Sigmoid colon (tissue), 4 donors: Measurements from ENCODE around the gene MMP2.

Experiments used
- CTCF ChIP-seq, 4 experiments: fragments of 450-650 bp in 3 of 4; fragments of 200-600 bp in 1 of 4; IDR thresholded peaks; one replicate each; pipeline ENCODE4 v1.5.1; 2016 to 2019; ENCODE audit warnings: antibody characterized with exemption in 4 of 4, mild to moderate bottlenecking in 3 of 4, moderate library complexity in 2 of 4
- POLR2AphosphoS5 ChIP-seq, 4 donors: sonication (generic); formaldehyde crosslinking; IDR thresholded peaks; one replicate each; pipeline ENCODE4 v1.6.1; 2017; ENCODE audit warnings: antibody characterized with exemption in 4 of 4

- TF ChIP-seq CTCF (IDR thresholded peaks at IDR 0.05) (no peak), POLR2AphosphoS5 (IDR thresholded peaks at IDR 0.05) (no peak)
Observed at GRCh38 chr16:55526441-55526840, 47.4 kb downstream of the MMP2 start.
